UCSD-AML1 (cell line): ENCODE results near the gene MAL.

Experiments
- DNase-seq: peaks from one replicate; lab custom pipeline; 2025; ENCODE audit not compliant: unreplicated experiment; lab: John Stamatoyannopoulos, UW

MAL gene

DNA sequence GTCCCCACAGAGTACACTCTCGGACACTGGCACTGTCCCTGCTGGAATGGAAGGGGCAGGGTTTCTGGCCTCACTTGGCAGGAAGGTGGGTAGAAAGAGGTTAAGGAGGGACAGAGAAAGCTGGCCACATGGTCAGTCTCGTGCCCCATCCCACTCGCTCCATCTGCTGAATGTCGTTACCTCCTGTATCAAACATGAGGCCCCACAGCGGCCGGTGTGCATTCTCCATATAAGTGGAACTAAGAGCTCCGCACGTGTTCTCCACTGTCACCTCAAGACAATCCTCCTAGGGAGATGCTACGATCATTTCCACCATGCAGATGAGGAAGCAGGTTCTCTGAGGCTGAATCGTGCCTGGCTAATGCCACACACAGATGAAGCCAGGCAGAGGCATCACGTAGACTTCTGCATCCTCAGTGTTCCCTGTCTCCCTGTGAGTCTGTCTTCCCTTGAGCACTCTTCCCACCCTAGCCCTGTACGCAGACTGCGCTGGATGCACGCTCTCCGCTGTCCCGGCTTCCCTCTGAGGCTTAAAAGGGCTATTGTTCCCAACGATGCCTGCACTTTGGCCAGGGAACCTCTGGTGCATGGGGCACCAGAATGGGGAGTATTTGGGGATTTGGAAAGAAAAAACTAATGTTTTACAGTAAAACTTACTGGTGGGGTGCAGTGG lies 35.1 kb downstream of the MAL start:
- DNase-seq = no peak

DNA sequence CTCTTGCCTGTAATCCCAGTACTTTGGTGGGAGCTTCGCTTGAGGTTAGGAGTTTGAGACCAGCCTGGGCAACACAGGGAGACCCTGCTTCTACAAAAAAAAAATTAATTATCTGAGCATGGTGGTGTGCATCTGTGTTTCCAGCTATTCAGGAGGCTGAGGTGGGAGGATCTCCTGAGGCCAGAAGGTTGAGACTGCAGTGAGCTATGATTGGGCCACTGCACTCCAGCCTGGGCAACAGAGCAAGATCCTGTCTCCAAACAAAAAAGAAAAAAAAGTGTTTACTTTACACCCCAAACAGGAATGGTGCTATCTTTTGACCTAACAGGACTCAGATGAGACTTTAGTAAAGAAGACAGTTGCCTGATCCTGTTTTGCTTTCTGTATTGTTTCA lies 35.6 kb downstream of the MAL start:
- DNase-seq = no peak

- no peak for DNase-seq
Observed at GRCh38 chr2:95061601-95062183, 36.2 kb downstream of the MAL start.

DNA sequence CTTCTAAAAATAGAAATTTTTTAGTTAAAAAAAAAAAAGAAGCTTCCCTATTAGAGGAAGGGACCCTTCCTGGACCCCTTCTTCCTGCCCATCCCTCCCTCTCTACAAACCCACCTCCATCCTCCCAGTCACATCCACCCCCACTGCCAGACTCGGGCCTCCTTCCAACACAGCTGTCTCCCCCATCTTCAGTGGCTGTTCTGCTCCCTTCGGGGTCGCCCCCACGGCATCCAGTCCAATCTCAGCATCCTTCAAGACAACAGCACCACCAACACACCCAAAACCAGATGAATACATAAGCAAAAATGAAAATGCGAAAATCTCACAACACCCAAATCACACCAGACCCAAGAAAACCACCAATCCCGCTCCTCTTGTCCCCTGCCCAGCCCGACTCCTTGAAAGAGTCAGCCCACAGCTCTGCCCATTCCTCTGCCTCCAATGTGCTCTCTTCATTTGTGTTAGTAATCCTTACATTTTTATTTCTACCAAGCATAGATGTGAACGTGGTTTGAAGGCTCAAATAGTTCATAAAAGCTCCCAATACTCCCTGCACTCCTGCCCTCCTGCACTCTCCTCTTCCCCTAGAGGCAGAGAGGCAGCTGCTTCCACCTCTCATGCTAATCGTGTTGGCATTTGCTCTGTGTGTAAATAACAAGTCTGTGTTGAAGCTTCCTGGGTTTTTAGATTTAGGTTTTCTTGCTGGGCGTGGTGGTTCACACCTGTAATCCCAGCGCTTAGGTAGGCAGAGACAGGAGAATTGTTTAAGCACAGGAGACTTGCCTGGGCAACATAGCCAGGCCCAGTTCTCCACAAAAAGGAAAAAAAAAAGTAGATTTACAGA lies 37.0 kb downstream of the MAL start:
- DNase-seq = no peak

- DNase-seq = no peak
Observed at GRCh38 chr2:95063086-95063958, 37.8 kb downstream of the MAL start.

DNA sequence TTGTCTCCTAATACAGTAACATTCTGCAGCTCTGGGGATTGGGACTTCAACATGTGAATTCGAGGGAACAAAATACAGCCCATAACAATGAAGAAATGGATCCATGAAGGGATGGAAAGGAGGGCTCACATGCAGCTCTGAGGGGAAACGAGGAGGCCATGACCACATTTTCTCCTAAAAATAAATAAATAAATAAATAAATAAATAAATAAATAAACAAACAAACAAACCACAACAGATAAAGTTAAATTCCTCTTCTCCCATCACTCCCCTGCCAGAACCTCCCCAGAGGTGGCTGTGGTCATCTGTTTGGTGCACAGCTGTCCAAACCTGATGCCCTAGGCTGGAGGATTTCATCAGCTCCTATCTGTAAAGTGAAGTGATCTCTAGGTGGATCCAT lies 42.7 kb downstream of the MAL start:
- DNase-seq = no peak

DNA sequence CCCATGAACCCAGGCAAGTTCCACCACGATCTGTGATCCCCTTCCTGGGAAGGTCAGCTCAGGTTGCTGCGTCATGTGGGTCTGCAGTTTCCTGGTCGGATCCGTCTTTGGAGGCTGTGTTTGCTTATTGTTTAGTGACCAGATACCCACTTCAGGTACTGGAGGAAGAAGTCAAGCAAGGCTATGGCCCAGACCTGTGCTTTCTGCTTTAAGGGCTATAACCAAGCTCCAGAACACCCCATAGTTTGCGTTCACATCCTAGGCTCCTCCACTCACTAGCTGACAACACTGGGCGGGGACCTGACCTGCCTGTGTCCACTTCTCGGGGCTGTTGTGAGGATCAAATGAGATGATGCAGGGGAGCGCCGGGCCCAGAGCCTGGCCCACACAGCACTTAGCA lies 44.0 kb downstream of the MAL start:
- no peak for DNase-seq

DNA sequence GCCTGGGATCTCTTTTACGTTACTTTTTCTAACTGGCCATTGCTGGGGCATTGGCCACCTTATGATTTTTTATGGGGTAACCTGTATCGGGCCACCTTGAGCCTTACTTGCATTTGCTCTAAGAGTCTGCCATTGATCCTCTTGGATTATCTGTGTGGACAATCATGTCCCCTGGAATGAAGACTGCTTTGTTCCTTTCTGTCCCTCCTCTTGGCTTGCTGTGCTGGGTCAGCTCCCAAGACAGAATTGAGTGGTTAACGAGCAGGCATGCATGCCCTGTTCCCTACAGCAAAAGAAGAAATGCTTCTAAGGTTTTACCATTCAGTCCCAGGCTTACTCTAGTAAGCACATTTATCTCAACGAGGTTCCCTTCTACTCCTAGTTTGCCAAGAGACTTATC lies 46.3 kb downstream of the MAL start:
- no peak for DNase-seq

- no peak for DNase-seq
Observed at GRCh38 chr2:95072424-95072823, 46.9 kb downstream of the MAL start.

- DNase-seq = no peak
Observed at GRCh38 chr2:95073856-95074662, 48.6 kb downstream of the MAL start.

GRCh38 chr2:95074663-95075439 lies 49.3 kb downstream of the MAL start:
- no peak for DNase-seq

GRCh38 chr2:95075440-95076132 lies 50.1 kb downstream of the MAL start:
- DNase-seq = no peak

- peak; percentile 49 for DNase-seq
Observed at GRCh38 chr2:95076705-95077529, 51.4 kb downstream of the MAL start.

GRCh38 chr2:95077530-95077825 lies 52.0 kb downstream of the MAL start:
- no peak for DNase-seq

GRCh38 chr2:95077861-95078603 lies 52.5 kb downstream of the MAL start:
- DNase-seq = no peak

DNA sequence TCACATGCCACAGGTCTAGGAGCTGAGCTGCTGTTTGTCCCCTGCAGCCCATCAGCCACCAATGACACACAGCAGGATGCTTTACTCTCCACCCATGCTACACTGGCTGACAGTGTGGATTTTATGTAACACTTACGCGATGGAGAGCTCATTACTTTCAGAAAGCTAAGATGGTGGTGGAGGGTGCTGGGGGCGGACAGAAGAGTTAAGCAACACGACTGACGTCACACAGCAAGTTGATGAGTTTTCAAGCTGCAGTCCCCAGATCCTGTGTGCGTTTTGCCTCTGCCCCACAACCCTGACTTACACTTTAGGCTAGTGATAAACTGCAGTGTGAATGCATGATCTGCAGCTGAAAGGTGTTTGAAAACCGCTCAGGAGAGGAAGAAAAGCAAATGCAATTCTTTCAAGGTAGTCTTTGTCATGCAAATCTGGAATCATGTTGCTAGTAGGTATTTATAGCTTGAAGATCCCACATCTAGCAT lies 53.7 kb downstream of the MAL start:
- no peak for DNase-seq

- DNase-seq = no peak
Observed at GRCh38 chr2:95082477-95082876, 57.0 kb downstream of the MAL start.

- no peak for DNase-seq
Observed at GRCh38 chr2:95086017-95086416, 60.5 kb downstream of the MAL start.
